Activated CD8-positive, alpha-beta T cell treated with anti-CD3 and anti-CD28 coated beads, Interleukin-2, amount 10 ng/mL, durations not matched to agents 7 days and 5 days (primary cell): Measurements from ENCODE around the gene TSNAX. TPM values are rescaled to one million over a fixed set of nuclear protein-coding genes. Genes with fewer than 3 reads are reported as not detected.
"Not testable (repeated sequence)": the region's sequence is repeated elsewhere in the genome, so short reads cannot be mapped to it uniquely, and the experiment has no call there.

Experiments used
- ATAC-seq: fragments of 150-1000 bp; cut with Tn5 transposase; one replicate; pipeline ENCODE4 v1.10.0; 2021; ENCODE audit warnings: moderate library complexity
- CTCF ChIA-PET: fragments of 350-600 bp; sonication (Branson Sonifier 250); formaldehyde crosslinking; loops from one replicate; lab custom pipeline; 2021; ENCODE audit warnings: antibody characterized with exemption; lab: Charles Lee
- POLR2A ChIA-PET: fragments of 350-600 bp; sonication (Branson Sonifier 250); formaldehyde crosslinking; loops from one replicate; lab custom pipeline; 2021; ENCODE audit warnings: antibody characterized with exemption; lab: Charles Lee
- DNase-seq: peaks from one replicate; pipeline ENCODE4 v3.0.0-alpha.2; 2020
- H3K27ac Mint-ChIP-seq: one replicate; pipeline ENCODE4 v1.8.0; 2021; ENCODE audit warnings: mild to moderate bottlenecking, mixed read lengths
- H3K27me3 Mint-ChIP-seq: one replicate; pipeline ENCODE4 v1.8.0; 2021; ENCODE audit warnings: low read depth, mixed read lengths
- H3K36me3 Mint-ChIP-seq: one replicate; pipeline ENCODE4 v1.8.0; 2021; ENCODE audit warnings: low read depth, mixed read lengths
- H3K4me1 Mint-ChIP-seq: one replicate; pipeline ENCODE4 v1.8.0; 2021; ENCODE audit warnings: low read depth, mixed read lengths
- H3K4me3 Mint-ChIP-seq: one replicate; pipeline ENCODE4 v1.8.0; 2021; ENCODE audit warnings: mild to moderate bottlenecking, mixed read lengths
- H3K9me3 Mint-ChIP-seq: one replicate; pipeline ENCODE4 v1.8.0; 2022; ENCODE audit warnings: mixed read lengths; ENCODE audit not compliant: insufficient read depth
- total RNA-seq, 2 experiments: library from RNA; stranded (reverse); gene quantifications; one replicate each; pipeline ENCODE4 v1.2.3, GENCODE V29; 2021

TSNAX gene
- total RNA-seq, 2 experiments from 2014 or later, result 37.2 to 42.7 TPM

DNA sequence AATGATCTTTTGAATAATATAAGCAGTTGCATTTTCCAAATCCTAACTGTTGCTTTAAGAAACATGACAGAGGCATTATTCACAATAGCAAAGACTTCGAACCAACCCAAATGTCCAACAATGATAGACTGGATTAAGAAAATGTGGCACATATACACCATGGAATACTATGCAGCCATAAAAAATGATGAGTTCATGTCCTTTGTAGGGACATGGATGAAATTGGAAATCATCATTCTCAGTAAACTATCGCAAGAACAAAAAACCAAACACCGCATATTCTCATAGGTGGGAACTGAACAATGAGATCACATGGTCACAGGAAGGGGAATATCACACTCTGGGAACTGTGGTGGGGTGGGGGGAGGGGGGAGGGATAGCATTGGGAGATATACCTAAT is 41.8 kb downstream of the TSNAX start:
- H3K27me3 Mint-ChIP-seq, H3K4me3 Mint-ChIP-seq, POLR2A ChIA-PET, DNase-seq, CTCF ChIA-PET, H3K4me1 Mint-ChIP-seq, ATAC-seq, H3K9me3 Mint-ChIP-seq, H3K27ac Mint-ChIP-seq: not testable (repeated sequence)
- peaks cover 11% of the 10 kb centered on the region for H3K36me3 Mint-ChIP-seq

DNA sequence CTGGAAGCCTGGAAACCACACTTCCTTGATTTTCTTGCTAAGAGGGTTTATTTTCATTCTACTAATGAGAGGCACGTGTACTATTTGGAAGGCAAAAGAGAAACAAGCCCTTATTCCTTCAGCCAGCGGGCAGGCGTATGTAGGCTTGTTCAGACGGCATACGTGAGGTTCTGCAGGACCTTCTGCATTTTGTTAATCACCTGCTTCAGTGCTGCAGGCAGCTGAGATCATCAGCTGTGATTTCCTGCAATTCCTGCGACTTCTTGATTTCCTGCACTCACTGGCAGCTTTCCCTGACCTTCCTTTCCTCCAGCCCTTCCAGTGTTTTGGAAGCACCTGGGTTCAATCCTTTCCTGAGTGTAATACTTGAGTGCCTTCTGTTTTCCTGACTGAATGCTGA is 43.4 kb downstream of the TSNAX start:
- H3K4me1 Mint-ChIP-seq, result no peaks in the 10 kb centered on the region
- no peak overlapping the region for H3K27ac Mint-ChIP-seq
- DNase-seq (no peak), ATAC-seq (no peak)
- no peaks in the 10 kb centered on the region for H3K9me3 Mint-ChIP-seq
- H3K36me3 Mint-ChIP-seq, result peaks cover 7% of the 10 kb centered on the region
- no peaks in the 10 kb centered on the region for H3K27me3 Mint-ChIP-seq
- H3K4me3 Mint-ChIP-seq, result no peak overlapping the region
- CTCF ChIA-PET, result no interaction called here
- POLR2A ChIA-PET, result interaction anchor here (0.7 kb wide), 1 partner anchor 38 kb away, joined by 3 read pairs; no protein-coding TSS in a partner anchor

DNA sequence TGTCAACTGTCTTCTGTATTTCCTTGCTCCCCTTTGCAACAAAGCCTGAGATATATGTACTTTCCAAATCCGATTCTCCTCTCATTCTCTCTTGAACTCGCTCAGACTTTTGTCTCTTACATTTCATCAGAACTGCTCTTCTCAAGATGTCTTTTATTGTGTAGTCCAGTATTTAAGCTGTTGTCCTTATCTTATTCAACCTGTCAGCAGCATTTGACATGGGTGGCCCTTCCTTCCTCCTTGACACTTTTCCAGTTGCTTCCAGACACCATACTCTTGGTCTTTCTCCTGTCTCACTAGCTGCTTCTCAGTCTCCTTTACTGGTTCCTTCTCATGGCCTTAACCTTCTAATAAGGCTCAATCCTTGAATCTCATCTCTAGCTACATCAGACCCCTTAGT is 47.0 kb downstream of the TSNAX start:
- no peak for ATAC-seq
- Mint-ChIP-seq H3K9me3 (no peaks in the 10 kb centered on the region), H3K27ac (no peak overlapping the region), H3K4me1 (no peaks in the 10 kb centered on the region), H3K36me3 (no peaks in the 10 kb centered on the region), H3K4me3 (no peak overlapping the region), H3K27me3 (no peaks in the 10 kb centered on the region)
- no peak for DNase-seq
- CTCF ChIA-PET, result interaction anchor here (1.3 to 1.5 kb wide), 2 partner anchors 30 to 218 kb away, joined by 4 read pairs; no protein-coding TSS in a partner anchor
- POLR2A ChIA-PET, result no interaction called here

DNA sequence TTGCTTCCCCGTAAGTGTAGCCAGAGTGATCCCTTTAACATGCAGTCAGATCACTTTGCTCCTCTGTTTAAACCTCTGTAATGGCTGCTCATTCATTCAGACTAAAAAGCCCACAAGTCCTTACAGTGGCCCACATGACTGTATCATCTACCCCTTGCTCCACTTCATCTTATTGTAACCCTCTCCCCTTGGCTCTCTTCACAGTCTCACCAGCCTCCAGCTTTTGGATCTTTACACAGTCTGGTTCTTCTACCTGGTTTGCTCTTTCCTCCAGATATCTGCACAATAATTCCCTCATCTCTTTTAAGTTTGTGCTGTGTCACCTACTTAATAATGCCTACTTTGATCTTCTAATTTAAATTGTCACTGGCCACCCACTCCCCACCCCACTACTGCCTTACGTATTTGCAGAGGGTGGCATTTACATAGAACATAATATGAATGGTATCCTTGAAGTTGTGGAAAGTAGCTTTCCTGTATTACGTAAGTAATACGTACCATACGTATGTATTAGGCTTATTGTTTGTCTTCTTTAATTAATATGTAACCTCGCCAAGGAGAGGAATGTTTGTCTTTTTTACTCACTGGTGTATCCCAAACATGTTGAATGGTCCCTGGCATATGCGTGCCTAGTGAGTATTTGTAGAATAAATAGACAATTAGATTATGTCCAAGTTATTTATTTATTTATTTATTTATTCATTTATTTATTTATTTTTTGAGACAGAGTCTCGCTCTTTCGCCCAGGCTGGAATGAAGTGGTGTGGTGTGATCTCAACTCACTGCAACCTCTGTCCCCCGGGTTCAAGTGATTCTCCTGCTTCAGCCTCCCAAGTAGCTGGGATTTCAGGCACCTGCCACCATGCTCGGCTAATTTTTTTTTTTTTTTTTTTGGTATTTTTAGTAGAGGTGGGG is 48.6 kb downstream of the TSNAX start:
- ATAC-seq (no peak), DNase-seq (no peak)
- ChIA-PET POLR2A (no interaction called here), CTCF (interaction anchor here (1.5 kb wide), 2 partner anchors 28 to 214 kb away, joined by 3 to 4 read pairs; no protein-coding TSS in a partner anchor)
- H3K27ac Mint-ChIP-seq, result no peak overlapping the region
- no peaks in the 10 kb centered on the region for H3K9me3 Mint-ChIP-seq
- H3K27me3 Mint-ChIP-seq, result no peaks in the 10 kb centered on the region
- H3K4me3 Mint-ChIP-seq, result no peak overlapping the region
- H3K36me3 Mint-ChIP-seq, result no peaks in the 10 kb centered on the region
- H3K4me1 Mint-ChIP-seq, result no peaks in the 10 kb centered on the region

DNA sequence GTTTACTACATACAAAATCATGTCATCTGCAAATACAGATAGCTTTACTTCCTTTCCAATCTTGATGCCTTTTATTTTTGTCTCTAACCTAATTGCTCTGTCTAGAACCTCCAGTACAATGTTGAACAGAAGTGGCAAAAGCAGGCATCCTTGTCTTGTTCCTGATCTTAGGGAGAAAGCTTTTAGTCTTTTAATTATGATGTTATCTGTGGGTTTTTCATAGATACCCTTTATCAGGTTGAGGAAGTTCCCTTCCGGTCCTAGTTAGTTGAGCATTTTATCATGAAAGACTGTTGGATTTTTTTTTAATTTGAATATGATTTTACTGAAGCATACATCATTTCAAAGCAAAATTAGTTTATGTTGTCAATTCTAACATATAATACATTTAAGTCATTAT is 52.4 kb downstream of the TSNAX start:
- H3K4me1 Mint-ChIP-seq, result no peaks in the 10 kb centered on the region
- no peaks in the 10 kb centered on the region for H3K36me3 Mint-ChIP-seq
- DNase-seq (no peak), ATAC-seq (no peak)
- H3K4me3 Mint-ChIP-seq, result no peak overlapping the region
- no peak overlapping the region for H3K27ac Mint-ChIP-seq
- H3K27me3 Mint-ChIP-seq, result no peaks in the 10 kb centered on the region
- H3K9me3 Mint-ChIP-seq, result no peaks in the 10 kb centered on the region
- ChIA-PET CTCF (no interaction called here), POLR2A (no interaction called here)

DNA sequence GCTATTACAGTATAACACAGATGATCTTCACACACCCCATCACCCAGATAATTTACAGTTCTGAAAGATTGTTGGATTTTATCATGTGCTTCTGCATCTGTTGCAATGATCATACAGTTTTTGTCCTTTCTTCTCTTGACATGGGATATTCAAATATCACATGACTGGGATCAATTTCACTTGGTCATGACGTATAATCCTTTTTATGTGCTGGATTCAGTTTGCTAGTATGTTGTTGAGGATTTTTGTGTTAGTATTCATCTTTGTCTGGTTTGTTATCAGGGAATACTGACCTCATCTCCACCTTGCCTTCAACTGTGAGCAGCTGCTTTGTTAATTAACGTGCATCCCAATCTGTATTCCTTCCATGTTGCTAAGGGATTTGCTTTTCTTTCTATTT is 53.4 kb downstream of the TSNAX start:
- H3K36me3 Mint-ChIP-seq, result no peaks in the 10 kb centered on the region
- ChIA-PET POLR2A (no interaction called here), CTCF (no interaction called here)
- H3K9me3 Mint-ChIP-seq, result no peaks in the 10 kb centered on the region
- DNase-seq, result no peak
- no peak overlapping the region for H3K4me3 Mint-ChIP-seq
- ATAC-seq, result no peak
- no peaks in the 10 kb centered on the region for H3K27me3 Mint-ChIP-seq
- no peaks in the 10 kb centered on the region for H3K4me1 Mint-ChIP-seq
- no peak overlapping the region for H3K27ac Mint-ChIP-seq

DNA sequence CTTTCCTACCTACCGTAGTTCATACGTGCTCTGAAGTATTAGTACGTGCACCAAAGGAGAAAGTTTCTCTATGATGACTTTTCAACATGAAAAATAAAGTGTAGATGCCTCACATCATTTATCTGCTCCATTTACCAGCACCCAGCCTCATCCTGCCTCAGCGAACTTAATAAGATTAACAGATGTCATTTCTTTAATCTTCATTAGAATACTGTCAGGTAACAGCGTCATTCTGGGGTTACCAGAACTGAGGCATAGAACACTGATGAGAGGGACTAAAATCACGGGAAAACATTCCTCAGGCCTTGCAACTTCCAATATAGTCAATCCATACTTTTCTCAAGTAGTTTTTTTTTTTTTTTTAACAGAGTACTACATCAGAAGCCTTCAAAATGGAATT is 54.9 kb downstream of the TSNAX start:
- no peaks in the 10 kb centered on the region for H3K9me3 Mint-ChIP-seq
- no peaks in the 10 kb centered on the region for H3K27me3 Mint-ChIP-seq
- no peak overlapping the region for H3K4me3 Mint-ChIP-seq
- H3K27ac Mint-ChIP-seq, result no peak overlapping the region
- CTCF ChIA-PET, result no interaction called here
- ATAC-seq (no peak), DNase-seq (no peak)
- no peaks in the 10 kb centered on the region for H3K4me1 Mint-ChIP-seq
- H3K36me3 Mint-ChIP-seq, result no peaks in the 10 kb centered on the region
- POLR2A ChIA-PET, result no interaction called here

DNA sequence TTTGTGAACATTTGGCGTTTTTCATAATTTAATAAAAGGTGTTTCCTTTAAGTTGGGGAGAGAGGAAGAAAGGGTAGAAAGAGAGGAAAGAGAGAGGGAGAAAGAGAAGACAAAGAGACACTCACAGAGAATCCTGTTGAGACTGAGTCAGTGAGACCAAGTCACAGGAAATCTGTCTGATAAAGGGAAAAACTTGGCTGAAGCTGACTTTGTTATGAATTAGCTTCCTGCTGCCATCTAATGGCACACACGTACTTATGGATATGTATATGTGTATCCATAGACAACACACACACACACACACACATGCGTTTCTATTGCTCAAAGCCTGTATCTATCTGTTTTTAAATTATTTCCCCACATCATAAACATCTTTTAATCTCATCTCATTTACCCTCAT is 55.6 kb downstream of the TSNAX start:
- Mint-ChIP-seq H3K27ac (no peak overlapping the region), H3K4me1 (no peaks in the 10 kb centered on the region), H3K36me3 (no peaks in the 10 kb centered on the region), H3K27me3 (no peaks in the 10 kb centered on the region), H3K9me3 (no peaks in the 10 kb centered on the region), H3K4me3 (no peak overlapping the region)
- ATAC-seq (no peak), DNase-seq (no peak)
- ChIA-PET POLR2A (no interaction called here), CTCF (interaction anchor here (1.0 to 1.3 kb wide), 4 partner anchors 47 to 227 kb away, joined by 3 to 6 read pairs (median 3); no protein-coding TSS in a partner anchor)

DNA sequence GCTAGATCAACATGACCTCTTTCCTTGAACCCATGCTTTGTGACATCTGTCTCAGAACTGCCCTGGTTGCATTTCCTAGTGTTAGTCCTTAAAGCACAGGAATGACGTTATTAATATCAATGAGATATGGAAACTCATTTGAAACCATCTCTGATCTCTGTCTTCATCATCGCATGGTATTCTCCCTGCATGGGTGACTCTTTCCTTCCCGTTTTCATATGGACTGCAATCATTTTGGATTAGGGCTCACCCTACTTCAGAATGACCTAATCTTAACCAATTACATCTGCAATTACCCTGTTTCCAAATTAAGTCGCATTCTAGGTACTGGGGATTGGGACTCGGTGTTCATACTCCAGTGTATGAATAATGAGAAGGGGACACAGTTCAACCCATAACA is 56.5 kb downstream of the TSNAX start:
- H3K4me3 Mint-ChIP-seq, result no peak overlapping the region
- POLR2A ChIA-PET, result no interaction called here
- no peak for ATAC-seq
- H3K9me3 Mint-ChIP-seq, result no peaks in the 10 kb centered on the region
- no peak overlapping the region for H3K27ac Mint-ChIP-seq
- no peaks in the 10 kb centered on the region for H3K27me3 Mint-ChIP-seq
- no peaks in the 10 kb centered on the region for H3K36me3 Mint-ChIP-seq
- no peak for DNase-seq
- CTCF ChIA-PET, result interaction anchor here (1.0 to 1.3 kb wide), 4 partner anchors 48 to 228 kb away, joined by 3 to 6 read pairs (median 3); no protein-coding TSS in a partner anchor
- H3K4me1 Mint-ChIP-seq, result no peaks in the 10 kb centered on the region

DNA sequence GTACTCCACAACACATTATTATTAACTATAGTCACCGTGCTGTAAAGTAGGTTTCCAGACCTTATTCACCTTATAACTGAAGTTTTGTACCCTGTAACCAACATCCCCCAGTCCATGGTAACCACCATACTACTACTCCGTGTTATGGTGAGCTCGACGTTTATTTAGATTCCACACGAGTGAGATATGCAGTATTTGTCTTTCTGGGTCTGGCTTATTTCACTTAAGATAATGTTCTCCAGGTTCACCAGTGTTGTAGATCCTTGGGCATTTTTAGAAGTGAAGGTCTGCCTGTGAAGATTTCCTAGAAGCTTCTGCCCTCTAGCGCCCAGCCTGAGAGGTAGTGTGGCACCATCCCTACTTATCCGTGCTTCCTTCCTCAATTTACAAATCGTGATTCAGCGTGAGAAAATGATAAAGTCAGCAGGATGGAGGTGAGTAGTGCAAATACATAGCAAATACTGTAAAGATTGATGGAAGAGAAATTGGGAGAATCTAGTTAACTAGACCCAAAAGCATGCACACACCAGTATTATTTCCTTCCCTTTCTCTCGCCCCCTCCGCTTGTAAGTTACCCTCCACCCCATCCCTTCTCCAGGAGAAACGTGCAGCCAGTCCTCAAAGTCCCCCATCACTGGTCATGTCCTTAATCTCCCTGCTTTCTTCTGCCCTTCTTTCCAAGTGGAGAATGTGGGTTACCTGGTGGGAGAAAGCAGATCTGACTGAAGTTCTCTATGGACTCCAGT is 62.2 kb downstream of the TSNAX start:
- no peak overlapping the region for H3K4me3 Mint-ChIP-seq
- ATAC-seq (peak; percentile 74), DNase-seq (peak; percentile 59)
- H3K27ac Mint-ChIP-seq, result no peak overlapping the region
- POLR2A ChIA-PET, result no interaction called here
- no peaks in the 10 kb centered on the region for H3K4me1 Mint-ChIP-seq
- H3K36me3 Mint-ChIP-seq, result no peaks in the 10 kb centered on the region
- CTCF ChIA-PET, result interaction anchor here (0.6 to 3.6 kb wide), 15 partner anchors 8 to 299 kb away, joined by 3 to 18 read pairs (median 4); partner anchors contain the start of genes EXOC8 and SPRTN
- no peaks in the 10 kb centered on the region for H3K9me3 Mint-ChIP-seq
- peaks cover 2% of the 10 kb centered on the region for H3K27me3 Mint-ChIP-seq

DNA sequence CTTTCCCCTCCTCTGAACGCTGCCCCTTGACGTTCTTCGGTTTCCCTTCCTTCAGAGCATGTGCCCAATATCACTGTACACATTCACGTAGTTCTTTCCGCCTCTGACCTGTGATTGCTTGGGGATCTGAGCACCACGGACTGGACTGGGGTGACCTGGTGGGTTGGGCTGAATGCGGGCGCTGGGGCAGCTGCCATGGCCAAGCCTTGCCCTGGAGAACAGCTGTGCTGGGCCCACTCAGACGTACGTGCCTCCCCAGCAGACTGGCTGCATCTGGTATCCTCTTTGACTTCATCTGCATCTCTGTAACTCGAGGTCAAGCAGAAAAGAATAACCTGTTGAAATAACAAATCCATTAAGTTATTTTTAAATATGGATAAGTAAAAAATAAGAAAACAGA is 63.0 kb downstream of the TSNAX start:
- CTCF ChIA-PET, result interaction anchor here (0.7 to 3.6 kb wide), 6 partner anchors 11 to 276 kb away, joined by 4 to 18 read pairs (median 8); partner anchors contain the start of genes EXOC8 and SPRTN
- H3K27me3 Mint-ChIP-seq, result peaks cover 2% of the 10 kb centered on the region
- H3K4me3 Mint-ChIP-seq, result no peak overlapping the region
- DNase-seq (no peak), ATAC-seq (no peak)
- H3K27ac Mint-ChIP-seq, result no peak overlapping the region
- H3K36me3 Mint-ChIP-seq, result no peaks in the 10 kb centered on the region
- H3K4me1 Mint-ChIP-seq, result no peaks in the 10 kb centered on the region
- POLR2A ChIA-PET, result no interaction called here
- H3K9me3 Mint-ChIP-seq, result no peaks in the 10 kb centered on the region
